GM12801 (cell line): ENCODE results near the gene PRDM2.

Source experiments
- TF ChIP-seq, protein P1 (sequence below): IDR thresholded peaks from one replicate; pipeline ENCODE4 v1.5.1; 2011; ENCODE audit warnings: control low read depth; ENCODE audit not compliant: insufficient read length; ENCODE audit errors: extremely low read depth

The PRDM2 gene

DNA sequence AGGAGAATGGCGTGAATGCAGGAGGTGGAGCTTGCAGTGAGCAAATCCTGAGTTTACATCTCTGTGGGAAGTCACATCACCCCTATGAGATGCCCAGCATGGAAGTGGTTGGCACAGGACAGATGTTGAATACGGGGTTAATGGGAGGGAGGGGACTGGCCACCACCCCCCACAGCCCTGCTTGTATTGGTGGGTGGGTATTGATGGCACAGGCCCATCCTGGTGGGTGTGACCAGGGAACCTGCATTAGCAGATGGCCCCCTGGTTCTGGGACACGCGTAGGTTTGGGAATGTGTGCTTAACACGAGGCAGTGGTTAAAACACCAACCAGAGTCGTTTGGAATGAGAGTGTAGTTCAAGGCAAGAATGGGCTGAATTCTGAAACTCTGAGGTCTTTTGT is 117.9 kb downstream of the PRDM2 start:
- TF ChIP-seq, protein P1, sequence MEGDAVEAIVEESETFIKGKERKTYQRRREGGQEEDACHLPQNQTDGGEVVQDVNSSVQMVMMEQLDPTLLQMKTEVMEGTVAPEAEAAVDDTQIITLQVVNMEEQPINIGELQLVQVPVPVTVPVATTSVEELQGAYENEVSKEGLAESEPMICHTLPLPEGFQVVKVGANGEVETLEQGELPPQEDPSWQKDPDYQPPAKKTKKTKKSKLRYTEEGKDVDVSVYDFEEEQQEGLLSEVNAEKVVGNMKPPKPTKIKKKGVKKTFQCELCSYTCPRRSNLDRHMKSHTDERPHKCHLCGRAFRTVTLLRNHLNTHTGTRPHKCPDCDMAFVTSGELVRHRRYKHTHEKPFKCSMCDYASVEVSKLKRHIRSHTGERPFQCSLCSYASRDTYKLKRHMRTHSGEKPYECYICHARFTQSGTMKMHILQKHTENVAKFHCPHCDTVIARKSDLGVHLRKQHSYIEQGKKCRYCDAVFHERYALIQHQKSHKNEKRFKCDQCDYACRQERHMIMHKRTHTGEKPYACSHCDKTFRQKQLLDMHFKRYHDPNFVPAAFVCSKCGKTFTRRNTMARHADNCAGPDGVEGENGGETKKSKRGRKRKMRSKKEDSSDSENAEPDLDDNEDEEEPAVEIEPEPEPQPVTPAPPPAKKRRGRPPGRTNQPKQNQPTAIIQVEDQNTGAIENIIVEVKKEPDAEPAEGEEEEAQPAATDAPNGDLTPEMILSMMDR = no peak

DNA sequence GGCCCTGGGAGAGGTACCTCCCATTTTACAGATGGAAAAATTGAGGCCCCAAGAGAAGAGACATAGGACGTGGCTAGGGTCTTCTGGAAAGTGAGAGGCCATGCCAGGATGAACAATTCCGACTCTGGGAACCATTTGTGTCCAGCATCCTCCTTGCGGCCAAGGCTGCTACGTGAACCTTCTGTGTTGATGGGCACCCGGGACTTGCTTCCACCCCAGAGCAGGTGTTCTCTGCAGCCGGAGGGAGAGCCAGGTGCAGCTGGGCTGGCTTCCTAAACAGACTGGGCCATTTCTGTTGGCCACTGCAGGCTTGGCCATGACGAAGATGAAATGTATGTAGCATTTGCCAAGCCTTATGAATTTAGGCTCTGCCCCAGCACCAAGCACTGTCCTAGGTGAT is 118.9 kb downstream of the PRDM2 start:
- TF ChIP-seq, protein P1 = no peak

DNA sequence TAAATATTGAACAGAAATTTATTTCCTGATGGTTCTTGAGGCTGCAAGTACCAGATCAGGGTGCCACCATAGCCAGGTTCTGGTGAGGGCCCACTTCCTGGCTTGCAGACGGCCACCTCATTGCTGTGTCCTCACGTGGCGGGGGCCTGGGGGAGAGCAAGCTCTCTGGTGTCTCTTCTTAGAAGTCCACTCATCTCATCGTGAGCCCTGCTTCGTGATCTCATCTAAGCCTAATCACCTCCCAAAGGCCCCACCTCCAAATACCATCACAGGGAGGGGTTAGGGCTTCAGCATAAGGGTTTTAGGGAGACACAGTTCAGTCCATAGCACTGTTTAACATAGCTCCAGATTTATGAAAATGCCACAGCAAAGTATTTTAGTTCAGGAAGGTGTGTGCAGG is 119.7 kb downstream of the PRDM2 start:
- TF ChIP-seq, protein P1 = no peak

DNA sequence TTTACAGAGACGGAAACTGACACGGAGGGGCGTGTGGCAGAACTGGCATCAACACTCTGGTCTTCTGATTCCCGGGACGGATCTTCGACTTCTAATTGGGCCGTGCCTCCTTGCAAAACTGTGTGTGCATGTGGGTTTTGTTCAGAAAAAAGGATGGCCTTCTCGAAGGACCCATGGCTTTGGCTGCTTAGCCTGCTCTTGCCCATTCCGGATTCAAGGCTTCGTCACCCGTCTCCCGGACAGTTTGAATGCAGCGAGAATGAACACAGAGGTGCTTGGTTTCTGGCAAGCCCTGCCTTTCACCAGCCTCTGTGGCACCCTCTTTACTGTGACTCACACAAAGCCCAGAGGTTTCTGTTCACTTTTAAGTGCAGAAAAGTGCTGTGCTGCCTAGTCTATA is 120.1 kb downstream of the PRDM2 start:
- TF ChIP-seq, protein P1 = no peak

DNA sequence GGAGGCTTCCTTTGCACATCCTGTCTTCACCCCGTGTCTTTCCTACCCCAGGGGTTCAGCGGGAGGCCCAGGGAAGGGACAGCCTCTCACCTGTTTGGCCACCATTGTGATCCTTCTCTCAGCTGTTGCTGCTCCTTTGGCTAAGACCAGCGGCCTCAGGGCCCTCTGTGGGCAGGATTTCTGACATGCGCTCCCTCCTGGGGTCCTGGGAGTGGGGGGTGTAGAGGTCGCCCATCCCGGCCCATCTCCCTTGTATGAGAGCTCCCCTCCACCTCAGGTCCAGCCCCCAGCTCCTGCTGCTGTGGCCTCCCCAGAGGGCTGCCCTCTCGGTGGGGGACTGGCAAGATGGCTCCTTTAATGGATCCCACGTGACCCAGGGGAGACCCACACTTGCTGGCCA is 120.5 kb downstream of the PRDM2 start:
- TF ChIP-seq, protein P1 = no peak

DNA sequence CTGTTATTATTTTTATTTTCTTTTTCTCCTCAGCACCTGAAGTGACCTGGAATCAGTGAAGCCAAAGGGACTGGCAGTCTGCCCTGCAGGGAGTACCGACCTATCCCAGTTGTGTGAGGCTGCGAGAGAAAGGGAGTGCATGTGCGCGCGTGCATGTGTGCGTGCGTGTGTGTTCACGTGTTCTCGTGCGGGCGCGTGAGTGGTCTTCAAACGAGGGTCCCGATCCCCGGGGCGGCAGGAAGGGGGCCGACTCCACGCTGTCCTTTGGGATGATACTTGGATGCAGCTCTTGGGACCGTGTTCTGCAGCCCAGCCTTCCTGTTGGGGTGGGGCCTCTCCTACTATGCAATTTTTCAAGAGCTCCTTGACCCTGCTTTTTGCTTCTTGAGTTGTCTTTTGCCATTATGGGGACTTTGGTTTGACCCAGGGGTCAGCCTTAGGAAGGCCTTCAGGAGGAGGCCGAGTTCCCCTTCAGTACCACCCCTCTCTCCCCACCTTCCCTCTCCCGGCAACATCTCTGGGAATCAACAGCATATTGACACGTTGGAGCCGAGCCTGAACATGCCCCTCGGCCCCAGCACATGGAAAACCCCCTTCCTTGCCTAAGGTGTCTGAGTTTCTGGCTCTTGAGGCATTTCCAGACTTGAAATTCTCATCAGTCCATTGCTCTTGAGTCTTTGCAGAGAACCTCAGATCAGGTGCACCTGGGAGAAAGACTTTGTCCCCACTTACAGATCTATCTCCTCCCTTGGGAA is 123.3 kb downstream of the PRDM2 start:
- TF ChIP-seq, protein P1 = no peak

DNA sequence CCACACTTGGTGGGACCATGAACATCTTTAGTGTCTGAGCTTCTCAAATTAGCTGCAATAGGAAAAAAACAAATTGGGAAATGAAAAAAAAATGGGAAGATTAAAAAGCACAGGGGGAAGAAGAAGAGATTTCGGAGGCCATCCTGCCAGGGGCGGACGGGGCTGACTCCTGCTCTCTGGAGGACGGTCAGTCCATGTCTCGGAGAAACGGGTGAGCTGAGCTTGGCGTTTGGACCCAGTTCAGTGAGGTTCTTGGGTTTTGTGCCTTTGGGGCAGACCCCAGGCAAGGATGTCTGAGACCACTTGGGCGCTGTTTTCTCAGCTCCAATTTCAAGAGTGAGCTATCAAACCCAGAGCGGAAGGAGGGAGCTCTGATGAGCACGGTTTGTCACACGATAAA is 123.9 kb downstream of the PRDM2 start:
- TF ChIP-seq, protein P1 = no peak

DNA sequence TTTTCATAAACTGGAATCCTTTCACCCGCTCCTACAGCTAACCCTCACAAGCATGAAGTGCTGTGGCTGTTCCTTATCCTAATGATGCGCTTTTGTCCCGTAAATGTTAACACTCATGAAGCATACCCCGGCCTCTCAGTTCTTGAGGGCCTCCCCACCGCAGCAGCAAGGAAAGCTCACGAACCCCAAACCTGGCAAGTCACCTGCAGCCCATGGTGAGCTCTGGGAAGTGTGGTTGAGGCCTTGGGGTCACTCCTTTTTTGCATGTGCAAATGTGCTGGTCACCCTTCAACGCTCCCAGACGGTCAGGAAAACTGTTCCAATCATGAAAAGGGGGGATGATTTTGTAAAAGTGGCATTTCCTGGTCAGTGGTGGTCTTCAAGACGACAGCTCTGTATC is 124.6 kb downstream of the PRDM2 start:
- TF ChIP-seq, protein P1 = no peak
